ENCODE measurements around the gene PRDM16. TPM values are rescaled to one million over a fixed set of nuclear protein-coding genes. Genes with fewer than 3 reads are reported as not detected.

The PRDM16 gene
- total and polyA plus RNA-seq, 2 of the 4 experiments (the other 2 are of a cell fraction) = 0.02 TPM; not detected in 1

GRCh38 chr1:3033790-3034090, 35.3 kb upstream of the PRDM16 start:
- Histone ChIP-seq H3K4me3 (ENCODE audit: insufficient read depth, low read depth, low read length) (no peak overlapping the region), H3K79me1 (ENCODE audit: low read depth in 1 of 2, low read length in 2 of 2) (no peaks in the 10 kb centered on the region), H2AFZ (replicated peaks; ENCODE audit: low read length, poor library complexity) (no peak overlapping the region), H4K91ac (ENCODE audit: insufficient read depth, low read depth, low read length) (no peak overlapping the region), H4K8ac (ENCODE audit: low read depth in 2 of 2, low read length in 2 of 2) (no peak overlapping the region), H3K4ac (ENCODE audit: low read depth, low read length) (no peak overlapping the region), H3K9me3 (ENCODE audit: control insufficient read depth, insufficient read depth, low read length) (peaks cover 51% of the 10 kb centered on the region), H3K18ac (ENCODE audit: low read depth, low read length) (no peak overlapping the region), H3K27me3 (ENCODE audit: control insufficient read depth, insufficient read depth, low read length) (no peaks in the 10 kb centered on the region), H3K9me1 (ENCODE audit: insufficient read depth, low read length) (no peaks in the 10 kb centered on the region), H3K56ac (ENCODE audit: extremely low read depth, insufficient read depth, low read length) (no peak overlapping the region), H2BK15ac (ENCODE audit: low read depth, low read length) (no peak overlapping the region), H3K23ac (ENCODE audit: low read depth, low read length) (no peak overlapping the region), H3K4me1 (ENCODE audit: control insufficient read depth, insufficient read depth, low read length) (no peaks in the 10 kb centered on the region), H3K14ac (replicated peaks; ENCODE audit: low read depth, low read length) (no peak overlapping the region), H2BK5ac (ENCODE audit: low read depth, low read length, poor library complexity, severe bottlenecking) (no peak overlapping the region), H2BK20ac (ENCODE audit: low read depth, low read length) (no peak overlapping the region), H3K4me2 (ENCODE audit: low read depth, low read length) (no peak overlapping the region), H4K5ac (ENCODE audit: low read depth, low read length) (no peak overlapping the region), H3K27ac (ENCODE audit: insufficient read depth, low read length) (no peak overlapping the region), H2AK9ac (replicated peaks; ENCODE audit: low read depth, low read length, poor library complexity) (no peak overlapping the region), H4K20me1 (ENCODE audit: insufficient read depth, low read length) (no peaks in the 10 kb centered on the region), H2BK120ac (ENCODE audit: low read depth, low read length) (no peak overlapping the region), H2AK5ac (ENCODE audit: low read depth, low read length) (no peak overlapping the region), H3K36me3 (ENCODE audit: control insufficient read depth, insufficient read depth, low read length) (no peaks in the 10 kb centered on the region), H3K9ac (ENCODE audit: low read depth, low read length) (no peak overlapping the region)
- no TSS peak for BruUV-seq (replicated peaks)
- dilution Hi-C loops (cut with HindIII; ENCODE audit: low sequenced_read_pairs, unreplicated experiment) (no loop called here), intact Hi-C loops (cut with micrococcal nuclease) (no loop called here), in situ Hi-C loops (cut with MboI; ENCODE audit: low sequenced_read_pairs) (no loop called here)
- ATAC-seq (ENCODE audit: low read depth) (no peak), DNase-seq (no peak)
- ChIA-PET CTCF (no interaction called here), POLR2A (ENCODE audit: unreplicated experiment) (no interaction called here)
- TF ChIP-seq MAZ (IDR thresholded peaks at IDR 0.05; ENCODE audit: borderline replicate concordance, low read depth, low read length) = no peak
- TF ChIP-seq RCOR1 (IDR thresholded peaks at IDR 0.05; ENCODE audit: insufficient replicate concordance, low read length) = no peak
- TF ChIP-seq BHLHE40 (IDR thresholded peaks at IDR 0.05; ENCODE audit: low read depth, low read length) = no peak
- TF ChIP-seq RAD21 (IDR thresholded peaks at IDR 0.05; ENCODE audit: low read length) = no peak
- TF ChIP-seq ELK1 (IDR thresholded peaks at IDR 0.05; ENCODE audit: borderline replicate concordance, low read depth, low read length) = no peak
- no peak for TF ChIP-seq SMC3 (IDR thresholded peaks at IDR 0.05; ENCODE audit: low read depth, low read length)
- TF ChIP-seq RFX5 (IDR thresholded peaks at IDR 0.05; ENCODE audit: low read depth, low read length) = no peak
- no peak for TF ChIP-seq MAFK (IDR thresholded peaks at IDR 0.05; ENCODE audit: low read depth, low read length)
- no peak for TF ChIP-seq FOS (IDR thresholded peaks at IDR 0.05; ENCODE audit: low read depth, low read length)
- no peak for TF ChIP-seq POLR2A (IDR thresholded peaks at IDR 0.05; ENCODE audit: low read depth, low read length)
- no peak for TF ChIP-seq USF2 (IDR thresholded peaks at IDR 0.05; ENCODE audit: low read depth, low read length)
- TF ChIP-seq CEBPB (IDR thresholded peaks at IDR 0.05; ENCODE audit: low read depth, low read length) = no peak
- TF ChIP-seq CTCF (conservative IDR thresholded peaks at IDR 0.05; ENCODE audit: low read depth, low read length) = no peak
- no peak for TF ChIP-seq MXI1 (IDR thresholded peaks at IDR 0.05; ENCODE audit: borderline replicate concordance, low read depth, low read length)
- no peak for TF ChIP-seq CHD1 (IDR thresholded peaks at IDR 0.05; ENCODE audit: low read depth, low read length)
- no peak for TF ChIP-seq NFE2L2 (IDR thresholded peaks at IDR 0.05; ENCODE audit: low read depth, low read length)
- WGBS, 2 experiments (ENCODE audit: extremely low coverage in 2 of 2, insufficient read length in 1 of 2) = 20% methylated on average over 1 of the region's 4 CpGs; no CpG with 5 or more reads in 1 of the 2 experiments
